ENCODE data around the gene TOX4. TPM values are rescaled to one million over a fixed set of nuclear protein-coding genes. Genes with fewer than 3 reads are reported as not detected.

TOX4 gene
- total and polyA plus RNA-seq, 9 of the 15 experiments (the other 6 are each of a cell fraction or from before 2014, with no cell fraction given), result 9.9 to 76.5 (median 41.0) TPM

DNA sequence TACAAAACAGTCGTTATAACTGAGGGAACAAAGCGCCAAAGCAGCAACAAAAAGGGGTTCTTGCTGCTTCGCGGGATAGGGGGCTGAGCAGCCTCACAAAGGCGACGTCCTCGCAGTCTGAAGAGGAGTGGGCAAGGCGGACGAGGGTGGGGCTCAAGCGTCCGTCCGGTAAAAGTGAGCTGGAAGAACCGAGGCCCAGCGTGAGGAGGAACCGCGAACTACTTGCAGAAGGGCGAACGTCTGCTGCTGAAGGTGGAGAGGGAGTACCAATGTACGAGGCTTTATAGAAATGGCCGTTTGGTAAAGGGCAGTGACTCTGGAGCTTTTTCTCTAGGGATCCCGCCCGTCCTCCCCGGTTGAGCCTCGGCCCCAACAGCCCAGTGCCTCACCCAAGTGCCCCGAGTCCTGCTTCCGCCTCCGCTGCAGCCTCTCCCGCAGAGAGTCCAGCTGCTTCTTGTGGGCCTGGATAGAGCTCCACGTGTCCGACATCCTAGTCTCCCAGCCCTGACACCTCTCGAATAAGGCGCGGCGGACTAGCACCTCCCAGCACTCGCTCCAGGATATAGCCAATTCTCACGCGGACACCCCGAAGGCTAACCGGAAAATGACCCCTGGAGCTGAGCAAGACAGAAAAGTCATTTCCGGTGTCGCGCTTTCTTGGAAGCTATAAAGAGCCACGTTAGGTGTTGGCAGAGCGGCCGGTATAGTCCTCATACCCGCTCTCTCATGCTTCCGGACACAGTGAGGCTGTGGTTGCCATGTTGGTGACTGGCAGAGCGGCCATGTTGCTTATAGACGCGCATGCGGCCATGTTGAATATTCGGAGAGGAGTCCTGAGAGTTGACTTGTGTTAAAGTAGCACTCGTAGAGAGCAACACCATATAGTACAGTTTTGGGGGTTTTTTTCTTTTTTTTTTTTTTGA lies 34.0 kb downstream of the TOX4 start, which contains the start of gene METTL3 (continued):
- TF ChIP-seq, protein P1, sequence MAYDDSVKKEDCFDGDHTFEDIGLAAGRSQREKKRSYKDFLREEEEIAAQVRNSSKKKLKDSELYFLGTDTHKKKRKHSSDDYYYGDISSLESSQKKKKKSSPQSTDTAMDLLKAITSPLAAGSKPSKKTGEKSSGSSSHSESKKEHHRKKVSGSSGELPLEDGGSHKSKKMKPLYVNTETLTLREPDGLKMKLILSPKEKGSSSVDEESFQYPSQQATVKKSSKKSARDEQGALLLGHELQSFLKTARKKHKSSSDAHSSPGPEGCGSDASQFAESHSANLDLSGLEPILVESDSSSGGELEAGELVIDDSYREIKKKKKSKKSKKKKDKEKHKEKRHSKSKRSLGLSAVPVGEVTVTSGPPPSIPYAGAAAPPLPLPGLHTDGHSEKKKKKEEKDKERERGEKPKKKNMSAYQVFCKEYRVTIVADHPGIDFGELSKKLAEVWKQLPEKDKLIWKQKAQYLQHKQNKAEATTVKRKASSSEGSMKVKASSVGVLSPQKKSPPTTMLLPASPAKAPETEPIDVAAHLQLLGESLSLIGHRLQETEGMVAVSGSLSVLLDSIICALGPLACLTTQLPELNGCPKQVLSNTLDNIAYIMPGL (CRISPR knock-in tag; IDR thresholded peaks at IDR 0.05), result no peak
- no peak for TF ChIP-seq ZNF740 (CRISPR knock-in tag; IDR thresholded peaks at IDR 0.05)
- no peak for TF ChIP-seq ZNF740 (tag; IDR thresholded peaks at IDR 0.05)
- no peak for TF ChIP-seq HMG20A (CRISPR knock-in tag; conservative IDR thresholded peaks at IDR 0.05)
- peak; percentile 61 for TF ChIP-seq PKNOX1 (IDR thresholded peaks at IDR 0.05)
- TF ChIP-seq RBM22 (IDR thresholded peaks at IDR 0.05; ENCODE audit: low read depth, low read length, poor library complexity, severe bottlenecking), result no peak
- peak; percentile 50; the same call in 1 of the 2 replicates for TF ChIP-seq MAFK (IDR thresholded peaks at IDR 0.05; ENCODE audit: low read length)
- no peak for TF ChIP-seq RBM15 (IDR thresholded peaks at IDR 0.05; ENCODE audit: insufficient read depth, low read length)
- TF ChIP-seq SMARCA4 (IDR thresholded peaks at IDR 0.05), result no peak
- TF ChIP-seq HBP1 (CRISPR knock-in tag; IDR thresholded peaks at IDR 0.05), result no peak
- TF ChIP-seq BMI1 (IDR thresholded peaks at IDR 0.05; ENCODE audit: low read length), result no peak
- no peak for TF ChIP-seq CAMTA2 (CRISPR knock-in tag; conservative IDR thresholded peaks at IDR 0.05)
- TF ChIP-seq ZNF184 (CRISPR knock-in tag; IDR thresholded peaks at IDR 0.05), result no peak
- TF ChIP-seq ARID2 (IDR thresholded peaks at IDR 0.05), result no peak
- TF ChIP-seq ZNF347 (CRISPR knock-in tag; IDR thresholded peaks at IDR 0.05; ENCODE audit: low read depth), result no peak
- no peak for TF ChIP-seq TCFL5 (CRISPR knock-in tag; conservative IDR thresholded peaks at IDR 0.05)
- no peak for TF ChIP-seq CBX8 (IDR thresholded peaks at IDR 0.05; ENCODE audit: borderline replicate concordance, extremely low read depth, low read depth, low read length, poor library complexity, severe bottlenecking)
- TF ChIP-seq, protein P2, sequence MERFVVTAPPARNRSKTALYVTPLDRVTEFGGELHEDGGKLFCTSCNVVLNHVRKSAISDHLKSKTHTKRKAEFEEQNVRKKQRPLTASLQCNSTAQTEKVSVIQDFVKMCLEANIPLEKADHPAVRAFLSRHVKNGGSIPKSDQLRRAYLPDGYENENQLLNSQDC (CRISPR knock-in tag; IDR thresholded peaks at IDR 0.05), result no peak
- TF ChIP-seq, protein P3, sequence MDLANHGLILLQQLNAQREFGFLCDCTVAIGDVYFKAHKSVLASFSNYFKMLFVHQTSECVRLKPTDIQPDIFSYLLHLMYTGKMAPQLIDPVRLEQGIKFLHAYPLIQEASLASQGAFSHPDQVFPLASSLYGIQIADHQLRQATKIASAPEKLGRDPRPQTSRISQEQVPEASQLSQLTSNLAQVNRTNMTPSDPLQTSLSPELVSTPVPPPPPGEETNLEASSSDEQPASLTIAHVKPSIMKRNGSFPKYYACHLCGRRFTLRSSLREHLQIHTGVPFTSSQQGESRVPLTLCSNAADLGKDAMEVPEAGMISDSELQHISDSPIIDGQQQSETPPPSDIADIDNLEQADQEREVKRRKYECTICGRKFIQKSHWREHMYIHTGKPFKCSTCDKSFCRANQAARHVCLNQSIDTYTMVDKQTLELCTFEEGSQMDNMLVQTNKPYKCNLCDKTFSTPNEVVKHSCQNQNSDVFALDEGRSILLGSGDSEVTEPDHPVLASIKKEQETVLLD (IDR thresholded peaks at IDR 0.05), result no peak
